Upper lobe of right lung (tissue), 1 donor: ENCODE results near the gene RPS24. TPM values are rescaled to one million over a fixed set of nuclear protein-coding genes. Genes with fewer than 3 reads are reported as not detected.

Experiments used
- ATAC-seq: fragments of 200-7000 bp; cut with Tn5 transposase; one replicate; pipeline ENCODE4 v1.9.1; 2020; ENCODE audit warnings: mild to moderate bottlenecking, moderate library complexity
- DNase-seq: peaks from one replicate; pipeline ENCODE4 v3.0.0-alpha.2; 2020
- H3K27ac ChIP-seq: fragments of 200-600 bp; one replicate; pipeline ENCODE4 v1.8.0; 2022
- H3K27me3 ChIP-seq: fragments of 200-600 bp; one replicate; pipeline ENCODE4 v1.8.0; 2022; ENCODE audit warnings: mild to moderate bottlenecking
- H3K36me3 ChIP-seq: fragments of 200-600 bp; one replicate; pipeline ENCODE4 v1.8.0; 2022
- H3K4me1 ChIP-seq: fragments of 200-600 bp; one replicate; pipeline ENCODE4 v1.8.0; 2022
- H3K4me3 ChIP-seq: fragments of 200-600 bp; one replicate; pipeline ENCODE4 v1.8.0; 2022; ENCODE audit warnings: mild to moderate bottlenecking
- H3K9me3 ChIP-seq: fragments of 200-600 bp; one replicate; pipeline ENCODE4 v1.8.0; 2022
- intact Hi-C: fragments of 100-400 bp; cut with DNase I; formaldehyde crosslinking; loops from one replicate; pipeline ENCODE4 v1.11.0; 2022
- total RNA-seq: library from RNA; stranded (reverse); fragmentation: NEBNext Ultra II Directional; extraction: Animal tissue kit (Norgen Biotek cat#: 25700); gene quantifications from one replicate; pipeline ENCODE4 v1.2.1, GENCODE V29; 2021
- TF ChIP-seq, protein P1 (sequence below): fragments of 200-600 bp; IDR thresholded peaks from one replicate; pipeline ENCODE4 v1.8.0; 2022; ENCODE audit warnings: antibody characterized with exemption
- donor health status: DM: no; HTN: yes; CAD: no; lungs with severe emphysema.

RPS24 gene
- total RNA-seq, 1 donor from 2014 or later, result 1,039 TPM

- TF ChIP-seq, protein P1, sequence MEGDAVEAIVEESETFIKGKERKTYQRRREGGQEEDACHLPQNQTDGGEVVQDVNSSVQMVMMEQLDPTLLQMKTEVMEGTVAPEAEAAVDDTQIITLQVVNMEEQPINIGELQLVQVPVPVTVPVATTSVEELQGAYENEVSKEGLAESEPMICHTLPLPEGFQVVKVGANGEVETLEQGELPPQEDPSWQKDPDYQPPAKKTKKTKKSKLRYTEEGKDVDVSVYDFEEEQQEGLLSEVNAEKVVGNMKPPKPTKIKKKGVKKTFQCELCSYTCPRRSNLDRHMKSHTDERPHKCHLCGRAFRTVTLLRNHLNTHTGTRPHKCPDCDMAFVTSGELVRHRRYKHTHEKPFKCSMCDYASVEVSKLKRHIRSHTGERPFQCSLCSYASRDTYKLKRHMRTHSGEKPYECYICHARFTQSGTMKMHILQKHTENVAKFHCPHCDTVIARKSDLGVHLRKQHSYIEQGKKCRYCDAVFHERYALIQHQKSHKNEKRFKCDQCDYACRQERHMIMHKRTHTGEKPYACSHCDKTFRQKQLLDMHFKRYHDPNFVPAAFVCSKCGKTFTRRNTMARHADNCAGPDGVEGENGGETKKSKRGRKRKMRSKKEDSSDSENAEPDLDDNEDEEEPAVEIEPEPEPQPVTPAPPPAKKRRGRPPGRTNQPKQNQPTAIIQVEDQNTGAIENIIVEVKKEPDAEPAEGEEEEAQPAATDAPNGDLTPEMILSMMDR, result no peak
- intact Hi-C loops, result loop anchor here (10.0 kb wide), 1 partner anchor 1152 kb away; no protein-coding TSS in a partner anchor
- Histone ChIP-seq H3K9me3 (no peaks in the 10 kb centered on the region), H3K27ac (no peak overlapping the region), H3K27me3 (no peaks in the 10 kb centered on the region), H3K4me3 (no peak overlapping the region), H3K4me1 (peaks cover 19% of the 10 kb centered on the region), H3K36me3 (peaks cover 51% of the 10 kb centered on the region)
- DNase-seq, result no peak
- no peak for ATAC-seq
Measured at GRCh38 chr10:78042752-78043104, 9.1 kb downstream of the RPS24 start.

GRCh38 chr10:78044179-78044578, 10.5 kb downstream of the RPS24 start:
- Histone ChIP-seq H3K36me3 (peaks cover 37% of the 10 kb centered on the region), H3K9me3 (no peaks in the 10 kb centered on the region), H3K27ac (no peak overlapping the region), H3K4me1 (peaks cover 5% of the 10 kb centered on the region), H3K27me3 (no peaks in the 10 kb centered on the region), H3K4me3 (no peak overlapping the region)
- TF ChIP-seq, protein P1, result no peak
- intact Hi-C loops, result loop anchor here (10.0 kb wide), 1 partner anchor 1151 kb away; no protein-coding TSS in a partner anchor
- ATAC-seq (no peak), DNase-seq (no peak)

GRCh38 chr10:78044699-78045098, 11.0 kb downstream of the RPS24 start:
- intact Hi-C loops, result loop anchor here (10.0 kb wide), 1 partner anchor 1150 kb away; no protein-coding TSS in a partner anchor
- no peak for DNase-seq

GRCh38 chr10:78045237-78045636, 11.6 kb downstream of the RPS24 start:
- TF ChIP-seq, protein P1, result no peak
- no peak for DNase-seq
- no peak for ATAC-seq
- H3K36me3 ChIP-seq, result peaks cover 26% of the 10 kb centered on the region
- H3K9me3 ChIP-seq, result no peaks in the 10 kb centered on the region
- H3K27me3 ChIP-seq, result no peaks in the 10 kb centered on the region
- H3K4me3 ChIP-seq, result no peak overlapping the region
- no peak overlapping the region for H3K27ac ChIP-seq
- H3K4me1 ChIP-seq, result peaks cover 4% of the 10 kb centered on the region
- intact Hi-C loops, result loop anchor here (10.0 kb wide), 1 partner anchor 1150 kb away; no protein-coding TSS in a partner anchor

More at GRCh38 chr10:78044699-78045098, 11.0 kb downstream of the RPS24 start:
- H3K4me1 ChIP-seq, result peaks cover 4% of the 10 kb centered on the region
- no peaks in the 10 kb centered on the region for H3K9me3 ChIP-seq
- ATAC-seq, result no peak
- no peak overlapping the region for H3K27ac ChIP-seq
- TF ChIP-seq, protein P1, result no peak
- no peaks in the 10 kb centered on the region for H3K27me3 ChIP-seq
- no peak overlapping the region for H3K4me3 ChIP-seq
- peaks cover 31% of the 10 kb centered on the region for H3K36me3 ChIP-seq

- Histone ChIP-seq H3K27ac (no peak overlapping the region), H3K27me3 (no peaks in the 10 kb centered on the region), H3K9me3 (no peaks in the 10 kb centered on the region), H3K36me3 (peaks cover 20% of the 10 kb centered on the region), H3K4me1 (peaks cover 4% of the 10 kb centered on the region), H3K4me3 (no peak overlapping the region)
- no peak for DNase-seq
- intact Hi-C loops, result loop anchor here (10.0 kb wide), 1 partner anchor 1149 kb away; no protein-coding TSS in a partner anchor
- TF ChIP-seq, protein P1, result no peak
- no peak for ATAC-seq
Measured at GRCh38 chr10:78045856-78046255, 12.2 kb downstream of the RPS24 start.
